Caco-2 (cell line): ENCODE data around the gene DNAAF5. TPM values are rescaled to one million over a fixed set of nuclear protein-coding genes. Genes with fewer than 3 reads are reported as not detected.

Experiments used
- BruUV-seq: library from RNA; stranded (reverse); fragments of 400-500 nt; replicated peaks from 2 replicates; lab custom pipeline; 2021; lab: Mats Ljungman, UMichigan
- CTCF ChIA-PET: fragments of 300-600 bp; sonication (Branson Sonifier 250); formaldehyde crosslinking; loops from one replicate; lab custom pipeline; 2022; ENCODE audit warnings: antibody characterized with exemption; lab: Charles Lee
- POLR2A ChIA-PET: fragments of 300-600 bp; sonication (Branson Sonifier 250); formaldehyde crosslinking; loops from one replicate; lab custom pipeline; 2022; ENCODE audit warnings: antibody characterized with exemption; lab: Charles Lee
- DNase-seq, 2 experiments: peaks; one replicate each; pipeline versions ENCODE4 v3.0.0 to v3.0.0-alpha.2; 2020 to 2022
- H3K27me3 ChIP-seq: replicated peaks from 2 replicates; pipeline ENCODE4 v1.6.0; 2011; ENCODE audit warnings: low read length; ENCODE audit not compliant: control insufficient read depth, insufficient read depth
- H3K36me3 ChIP-seq: 2 replicates; pipeline ENCODE4 v1.5.1; 2011; ENCODE audit warnings: low read length; ENCODE audit not compliant: control insufficient read depth, insufficient read depth
- H3K4me1 ChIP-seq: fragments of 250-450 bp; sonication (Bioruptor Pico); 2 replicates; pipeline ENCODE4 v1.5.1; 2020; ENCODE audit warnings: mild to moderate bottlenecking
- H3K4me3 ChIP-seq: 2 replicates; pipeline ENCODE4 v1.5.1; 2011; ENCODE audit warnings: low read depth, mild to moderate bottlenecking, control low read depth, low read length
- H3K9me3 ChIP-seq: fragments of 250-450 bp; sonication (Bioruptor Pico); 2 replicates; pipeline ENCODE4 v1.5.1; 2020; ENCODE audit warnings: mild to moderate bottlenecking, moderate library complexity
- H3K27ac Mint-ChIP-seq: one replicate; pipeline ENCODE4 v1.8.0; 2022; ENCODE audit warnings: mixed read lengths; ENCODE audit not compliant: unreplicated experiment
- H3K27me3 Mint-ChIP-seq: one replicate; pipeline ENCODE4 v1.8.0; 2022; ENCODE audit warnings: mixed read lengths; ENCODE audit not compliant: insufficient read depth, unreplicated experiment
- H3K36me3 Mint-ChIP-seq: one replicate; pipeline ENCODE4 v1.8.0; 2022; ENCODE audit warnings: mild to moderate bottlenecking, mixed read lengths; ENCODE audit not compliant: insufficient read depth, unreplicated experiment
- H3K4me1 Mint-ChIP-seq: one replicate; pipeline ENCODE4 v1.8.0; 2022; ENCODE audit warnings: low read depth, mixed read lengths; ENCODE audit not compliant: unreplicated experiment
- H3K4me3 Mint-ChIP-seq: one replicate; pipeline ENCODE4 v1.8.0; 2022; ENCODE audit warnings: mild to moderate bottlenecking, moderate library complexity, mixed read lengths; ENCODE audit not compliant: unreplicated experiment
- H3K9me3 Mint-ChIP-seq: one replicate; pipeline ENCODE4 v1.8.0; 2022; ENCODE audit warnings: mixed read lengths; ENCODE audit not compliant: unreplicated experiment
- intact Hi-C: fragments of 100-400 bp; cut with micrococcal nuclease; formaldehyde crosslinking; loops from one replicate; pipeline ENCODE4 v1.10.0; 2022; ENCODE audit not compliant: unreplicated experiment
- total RNA-seq: library from RNA; stranded (reverse); gene quantifications from 2 replicates; pipeline ENCODE4 v1.2.3, GENCODE V29; 2022
- TF ChIP-seq, protein P1 (sequence below), 2 experiments: fragments of 200-600 bp in 1 of 2; IDR thresholded peaks; 1 replicate in 1 of 2; 2 replicates in 1 of 2; pipeline versions ENCODE4 v1.5.1 to v1.8.0; 2011 to 2022; ENCODE audit warnings: antibody characterized with exemption in 1 of 2, control low read depth in 1 of 2, inconsistent platforms in 1 of 2, low read depth in 1 of 2, low read length in 1 of 2, mild to moderate bottlenecking in 1 of 2, moderate library complexity in 1 of 2; ENCODE audit not compliant: insufficient read depth in 1 of 2, severe bottlenecking in 1 of 2, unreplicated experiment in 1 of 2

Gene DNAAF5
- total RNA-seq, 1 experiment from 2014 or later, result 51.4 TPM

DNA sequence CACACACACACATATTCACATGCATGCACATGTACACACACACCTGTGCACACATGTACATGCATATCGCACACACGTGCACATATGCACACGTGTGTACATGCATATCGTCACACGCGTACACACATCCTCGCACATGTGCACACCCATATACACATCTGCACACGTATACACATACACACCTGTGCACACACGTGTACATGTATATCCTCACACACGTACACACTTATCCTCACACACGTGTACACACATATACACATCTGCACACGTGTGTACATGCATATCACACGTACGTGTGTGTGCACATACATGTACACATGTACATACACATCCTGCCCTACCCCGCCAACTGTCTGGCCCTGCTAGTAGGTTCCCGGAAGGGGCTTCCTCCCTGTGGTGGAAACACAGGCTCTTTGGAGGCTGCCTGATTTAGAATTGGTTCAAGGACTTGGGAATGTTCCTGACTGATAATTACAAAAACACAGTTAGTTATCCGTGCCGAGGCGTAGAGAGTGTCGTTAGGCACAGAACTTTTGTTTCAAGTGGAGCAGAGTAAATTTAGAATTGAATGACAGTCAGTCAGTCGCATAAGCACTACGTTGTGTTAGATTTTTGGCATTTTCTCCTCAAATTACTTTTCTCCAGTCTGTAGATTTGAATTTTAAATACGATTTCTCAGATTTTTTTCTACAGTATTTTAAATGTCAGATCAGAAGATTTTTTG is 19.1 kb downstream of the DNAAF5 start:
- intact Hi-C loops, result no loop called here
- Histone ChIP-seq H3K4me1 (no peaks in the 10 kb centered on the region), H3K4me3 (no peak overlapping the region), H3K36me3 (peaks cover 3% of the 10 kb centered on the region), H3K9me3 (no peaks in the 10 kb centered on the region), H3K27me3 (no peaks in the 10 kb centered on the region)
- H3K36me3 Mint-ChIP-seq, result peaks cover 51% of the 10 kb centered on the region
- ChIA-PET POLR2A (no interaction called here), CTCF (no interaction called here)
- no peaks in the 10 kb centered on the region for H3K27me3 Mint-ChIP-seq
- H3K4me3 Mint-ChIP-seq, result no peak overlapping the region
- no peaks in the 10 kb centered on the region for H3K9me3 Mint-ChIP-seq
- no peak overlapping the region for H3K27ac Mint-ChIP-seq
- TF ChIP-seq, protein P1, sequence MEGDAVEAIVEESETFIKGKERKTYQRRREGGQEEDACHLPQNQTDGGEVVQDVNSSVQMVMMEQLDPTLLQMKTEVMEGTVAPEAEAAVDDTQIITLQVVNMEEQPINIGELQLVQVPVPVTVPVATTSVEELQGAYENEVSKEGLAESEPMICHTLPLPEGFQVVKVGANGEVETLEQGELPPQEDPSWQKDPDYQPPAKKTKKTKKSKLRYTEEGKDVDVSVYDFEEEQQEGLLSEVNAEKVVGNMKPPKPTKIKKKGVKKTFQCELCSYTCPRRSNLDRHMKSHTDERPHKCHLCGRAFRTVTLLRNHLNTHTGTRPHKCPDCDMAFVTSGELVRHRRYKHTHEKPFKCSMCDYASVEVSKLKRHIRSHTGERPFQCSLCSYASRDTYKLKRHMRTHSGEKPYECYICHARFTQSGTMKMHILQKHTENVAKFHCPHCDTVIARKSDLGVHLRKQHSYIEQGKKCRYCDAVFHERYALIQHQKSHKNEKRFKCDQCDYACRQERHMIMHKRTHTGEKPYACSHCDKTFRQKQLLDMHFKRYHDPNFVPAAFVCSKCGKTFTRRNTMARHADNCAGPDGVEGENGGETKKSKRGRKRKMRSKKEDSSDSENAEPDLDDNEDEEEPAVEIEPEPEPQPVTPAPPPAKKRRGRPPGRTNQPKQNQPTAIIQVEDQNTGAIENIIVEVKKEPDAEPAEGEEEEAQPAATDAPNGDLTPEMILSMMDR (IDR thresholded peaks at IDR 0.05; ENCODE audit: insufficient read depth in 1 of 2, low read depth in 1 of 2, low read length in 1 of 2, severe bottlenecking in 1 of 2, unreplicated experiment in 1 of 2), result no peak
- peak in 1 of 2 experiments; percentile 10 for DNase-seq
- BruUV-seq, result no TSS peak
- no peaks in the 10 kb centered on the region for H3K4me1 Mint-ChIP-seq

DNA sequence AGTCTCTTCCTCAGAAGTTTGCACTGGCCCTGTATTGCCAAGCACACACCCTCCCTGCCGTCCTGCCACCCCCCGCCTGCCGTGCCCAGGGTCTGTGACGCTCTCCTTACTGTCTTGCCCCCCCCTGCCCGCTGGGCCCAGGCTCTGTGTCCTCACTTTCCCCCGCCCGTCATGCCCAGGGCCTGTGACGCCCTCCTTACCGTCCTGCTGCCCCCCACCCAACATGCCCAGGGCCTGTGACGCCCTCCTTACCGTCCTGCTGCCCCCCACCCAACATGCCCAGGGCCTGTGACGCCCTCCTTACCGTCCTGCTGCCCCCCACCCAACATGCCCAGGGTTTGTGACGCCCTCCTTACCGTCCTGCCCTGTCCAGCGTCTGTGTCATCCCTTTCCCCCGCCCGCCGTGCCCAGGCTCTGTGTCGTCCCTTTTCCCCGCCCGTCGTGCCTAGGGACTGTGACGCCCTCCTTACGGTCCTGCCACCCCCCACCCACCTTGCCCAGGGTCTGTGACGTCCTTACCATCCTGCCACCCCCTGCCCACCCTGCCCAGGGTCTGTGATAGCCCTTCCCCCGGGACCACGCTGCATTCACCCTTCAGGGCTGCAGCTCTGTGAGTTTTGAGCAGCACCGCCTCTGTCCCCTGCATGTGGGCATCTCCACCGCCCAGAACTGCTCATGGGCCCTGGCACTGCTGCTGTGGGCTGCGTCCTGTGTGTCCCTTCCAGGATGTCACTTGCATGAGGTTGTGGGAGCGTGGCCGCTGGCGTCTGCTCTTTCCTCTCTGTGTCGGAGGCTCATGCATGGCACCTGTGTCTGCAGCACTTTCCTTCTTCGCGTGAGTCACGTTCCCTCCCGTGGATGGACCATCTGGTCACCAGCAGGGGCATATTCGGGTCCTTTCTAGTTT is 19.9 kb downstream of the DNAAF5 start:
- Mint-ChIP-seq H3K9me3 (no peaks in the 10 kb centered on the region), H3K27me3 (no peaks in the 10 kb centered on the region), H3K27ac (no peak overlapping the region), H3K36me3 (peaks cover 46% of the 10 kb centered on the region), H3K4me1 (no peaks in the 10 kb centered on the region), H3K4me3 (no peak overlapping the region)
- TF ChIP-seq, protein P1 (IDR thresholded peaks at IDR 0.05; ENCODE audit: insufficient read depth in 1 of 2, low read depth in 1 of 2, low read length in 1 of 2, severe bottlenecking in 1 of 2, unreplicated experiment in 1 of 2), result no peak
- no peaks in the 10 kb centered on the region; the same call in 1 of the 2 replicates for H3K36me3 ChIP-seq
- ChIA-PET CTCF (no interaction called here), POLR2A (no interaction called here)
- no TSS peak for BruUV-seq
- H3K9me3 ChIP-seq, result no peaks in the 10 kb centered on the region
- DNase-seq, result peak in 1 of 2 experiments; percentile 31
- intact Hi-C loops, result no loop called here
- no peak overlapping the region for H3K4me3 ChIP-seq
- H3K4me1 ChIP-seq, result no peaks in the 10 kb centered on the region
- no peaks in the 10 kb centered on the region for H3K27me3 ChIP-seq

DNA sequence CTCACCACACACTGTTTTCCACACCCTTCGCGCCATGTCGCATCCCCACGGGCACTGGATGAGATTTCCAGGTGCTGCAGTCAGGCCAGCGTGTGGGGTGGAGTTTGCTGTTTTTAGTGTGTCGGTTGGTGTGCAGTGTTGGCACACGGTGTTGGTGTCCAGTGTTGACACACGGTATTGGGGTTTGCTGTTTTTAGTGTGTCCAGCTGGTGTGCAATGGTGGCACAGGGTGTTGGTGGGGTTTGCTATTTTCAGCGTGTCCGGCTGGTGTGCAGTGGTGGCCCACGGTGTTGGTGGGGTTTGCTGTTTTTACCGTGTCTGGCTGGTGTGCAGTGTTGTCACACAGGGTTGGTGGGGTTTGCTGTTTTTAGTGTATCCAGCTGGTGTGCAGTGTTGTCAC is 20.7 kb downstream of the DNAAF5 start:
- ChIA-PET POLR2A (no interaction called here), CTCF (no interaction called here)
- H3K4me3 Mint-ChIP-seq, result no peak overlapping the region
- no TSS peak for BruUV-seq
- H3K4me1 Mint-ChIP-seq, result no peaks in the 10 kb centered on the region
- no peak overlapping the region for H3K4me3 ChIP-seq
- no peaks in the 10 kb centered on the region for H3K4me1 ChIP-seq
- intact Hi-C loops, result no loop called here
- TF ChIP-seq, protein P1 (IDR thresholded peaks at IDR 0.05; ENCODE audit: insufficient read depth in 1 of 2, low read depth in 1 of 2, low read length in 1 of 2, severe bottlenecking in 1 of 2, unreplicated experiment in 1 of 2), result no peak
- DNase-seq, result no peak
- H3K27me3 Mint-ChIP-seq, result no peaks in the 10 kb centered on the region
- no peaks in the 10 kb centered on the region for H3K27me3 ChIP-seq
- H3K27ac Mint-ChIP-seq, result peak overlapping the region; percentile 53
- H3K36me3 ChIP-seq, result no peaks in the 10 kb centered on the region; the same call in 1 of the 2 replicates
- no peaks in the 10 kb centered on the region for H3K9me3 Mint-ChIP-seq
- no peaks in the 10 kb centered on the region for H3K9me3 ChIP-seq
- H3K36me3 Mint-ChIP-seq, result peaks cover 45% of the 10 kb centered on the region
